WI38 (cell line): Measurements from ENCODE around the gene SREBF2.
"Not testable (repeated sequence)": the region's sequence is repeated elsewhere in the genome, so short reads cannot be mapped to it uniquely, and the experiment has no call there.

Experiments
- H3K4me3 ChIP-seq: 2 replicates; pipeline ENCODE4 v1.5.1; 2011; ENCODE audit warnings: low read depth, mild to moderate bottlenecking, control low read depth, low read length
- TF ChIP-seq, protein P1 (sequence below): IDR thresholded peaks from 2 replicates; pipeline ENCODE4 v1.5.1; 2012; ENCODE audit warnings: low read depth, mild to moderate bottlenecking, control low read depth, low read length

SREBF2 gene

DNA sequence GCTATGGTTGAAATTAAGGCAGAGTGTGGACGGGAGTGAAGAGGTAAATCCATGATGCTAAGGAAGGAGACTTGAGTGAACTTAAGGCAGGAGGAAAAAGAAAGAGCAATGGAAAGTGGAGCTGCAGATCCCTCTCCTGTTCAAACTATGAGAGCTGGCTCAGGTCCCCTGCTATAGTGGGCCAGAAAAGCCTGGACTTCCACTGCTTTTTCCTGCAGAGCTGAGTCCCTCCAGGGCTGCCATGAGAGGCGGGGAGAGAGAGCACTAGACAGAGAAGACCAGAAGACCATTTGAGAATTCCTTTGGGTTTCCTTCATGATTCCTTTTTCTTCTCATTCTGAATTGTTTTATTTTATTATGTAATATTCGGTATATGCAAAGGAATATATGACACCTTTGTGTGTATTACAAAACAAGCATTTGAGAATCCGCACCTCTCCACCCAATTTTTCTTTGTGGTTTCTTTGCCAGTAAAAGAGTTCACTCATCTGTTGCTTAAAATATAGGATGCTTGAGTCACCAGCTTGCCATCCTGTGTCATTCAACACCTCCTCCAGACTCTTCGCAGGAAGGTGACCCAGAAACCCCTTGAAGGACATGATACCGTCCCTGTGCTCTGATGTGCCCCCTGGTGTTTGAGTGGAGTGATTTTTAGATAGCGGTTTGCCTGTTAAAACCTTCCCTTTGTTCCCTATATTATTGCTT lies 24.4 kb downstream of the SREBF2 start:
- TF ChIP-seq, protein P1, sequence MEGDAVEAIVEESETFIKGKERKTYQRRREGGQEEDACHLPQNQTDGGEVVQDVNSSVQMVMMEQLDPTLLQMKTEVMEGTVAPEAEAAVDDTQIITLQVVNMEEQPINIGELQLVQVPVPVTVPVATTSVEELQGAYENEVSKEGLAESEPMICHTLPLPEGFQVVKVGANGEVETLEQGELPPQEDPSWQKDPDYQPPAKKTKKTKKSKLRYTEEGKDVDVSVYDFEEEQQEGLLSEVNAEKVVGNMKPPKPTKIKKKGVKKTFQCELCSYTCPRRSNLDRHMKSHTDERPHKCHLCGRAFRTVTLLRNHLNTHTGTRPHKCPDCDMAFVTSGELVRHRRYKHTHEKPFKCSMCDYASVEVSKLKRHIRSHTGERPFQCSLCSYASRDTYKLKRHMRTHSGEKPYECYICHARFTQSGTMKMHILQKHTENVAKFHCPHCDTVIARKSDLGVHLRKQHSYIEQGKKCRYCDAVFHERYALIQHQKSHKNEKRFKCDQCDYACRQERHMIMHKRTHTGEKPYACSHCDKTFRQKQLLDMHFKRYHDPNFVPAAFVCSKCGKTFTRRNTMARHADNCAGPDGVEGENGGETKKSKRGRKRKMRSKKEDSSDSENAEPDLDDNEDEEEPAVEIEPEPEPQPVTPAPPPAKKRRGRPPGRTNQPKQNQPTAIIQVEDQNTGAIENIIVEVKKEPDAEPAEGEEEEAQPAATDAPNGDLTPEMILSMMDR: peak; percentile 69
- no peak overlapping the region for H3K4me3 ChIP-seq

DNA sequence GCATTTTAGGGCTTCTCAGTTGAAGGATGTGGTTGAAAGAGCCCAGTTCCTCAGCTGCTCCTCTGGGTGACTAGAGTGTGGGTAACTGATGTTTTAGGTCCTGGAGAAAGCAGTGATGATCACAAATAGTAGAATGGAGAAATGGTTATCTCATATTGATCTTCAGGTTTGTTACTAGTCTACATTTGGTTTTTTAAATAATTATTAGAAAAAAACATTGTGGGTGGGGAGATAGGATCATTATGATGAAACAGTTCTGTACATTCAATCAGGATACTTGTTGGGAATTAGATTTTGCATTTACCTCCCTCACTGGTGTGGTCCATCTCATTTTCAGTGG lies 24.9 kb downstream of the SREBF2 start:
- no peak overlapping the region for H3K4me3 ChIP-seq
- TF ChIP-seq, protein P1: no peak

DNA sequence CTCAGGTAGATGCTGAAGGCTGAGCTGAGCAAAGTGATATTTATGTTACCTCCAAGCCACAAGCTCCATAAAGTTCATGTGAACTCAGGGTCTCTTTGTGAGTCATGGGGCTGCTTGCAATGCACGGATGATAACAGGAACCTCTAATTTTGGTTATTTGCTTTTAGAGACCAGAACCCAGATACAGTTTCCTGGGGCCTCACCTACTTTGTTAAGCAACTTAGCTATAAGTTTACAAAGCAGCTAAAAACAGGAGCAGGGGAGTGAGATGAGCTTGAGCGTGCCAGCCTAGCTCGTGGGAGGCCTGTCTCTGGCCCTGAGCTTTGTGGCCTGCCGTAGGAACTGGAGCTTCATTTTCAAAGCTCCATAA lies 29.2 kb downstream of the SREBF2 start:
- TF ChIP-seq, protein P1: no peak

DNA sequence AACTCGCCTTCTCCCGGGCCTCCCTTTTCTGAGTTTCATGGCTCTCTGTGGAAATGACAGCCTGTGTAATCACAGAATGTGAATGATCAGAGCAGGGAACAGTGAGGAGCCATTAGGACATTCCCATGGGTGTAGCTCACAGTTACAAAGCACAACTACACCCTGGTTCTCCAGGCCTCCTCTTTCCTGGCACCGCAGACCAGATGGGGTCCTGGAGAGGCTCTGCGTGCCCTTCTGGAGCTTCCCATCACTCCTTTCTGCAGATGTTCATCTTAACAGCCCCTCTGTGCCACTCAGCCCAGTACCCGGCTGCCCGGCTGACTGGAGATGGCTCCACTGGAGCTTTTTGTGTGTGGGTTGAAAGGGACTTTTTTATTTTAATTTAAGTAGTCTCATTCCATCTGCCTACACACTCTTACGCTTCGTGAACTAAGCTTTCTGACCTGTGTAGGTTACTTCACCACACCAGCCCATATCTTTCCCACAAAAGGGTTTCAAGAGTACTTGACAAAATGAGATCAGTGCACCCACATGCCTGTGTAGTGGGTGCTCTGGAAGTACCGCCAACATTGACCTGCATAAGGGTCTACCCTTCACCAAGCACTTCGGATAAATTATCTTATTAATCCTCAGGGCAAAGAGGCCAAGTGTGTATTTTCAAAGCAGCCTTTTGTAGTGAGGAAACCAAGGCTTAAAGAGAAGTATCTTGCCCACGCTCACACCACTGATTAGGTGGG lies 29.8 kb downstream of the SREBF2 start:
- TF ChIP-seq, protein P1: no peak
- H3K4me3 ChIP-seq: no peak overlapping the region

More for the DNA sequence above, 29.2 kb downstream of the SREBF2 start:
- H3K4me3 ChIP-seq: no peak overlapping the region

DNA sequence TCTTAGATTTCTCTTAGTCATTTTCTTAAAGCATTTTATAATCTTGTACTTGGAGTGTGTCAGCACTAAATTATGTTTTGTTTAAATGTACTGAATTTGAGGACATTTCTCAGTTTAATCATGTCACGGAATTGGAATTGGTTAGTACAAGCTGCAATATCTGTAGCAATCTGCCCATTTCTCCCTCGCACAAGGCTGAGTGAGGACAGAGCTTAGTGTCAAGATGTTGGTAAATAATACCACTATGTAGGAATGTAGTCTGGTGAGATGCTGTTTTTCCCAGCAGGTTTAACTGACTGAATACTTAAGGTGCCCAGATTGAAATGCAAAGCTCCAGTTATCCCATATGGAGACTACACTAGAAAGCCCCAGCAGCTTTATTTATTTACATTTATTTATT lies 30.6 kb downstream of the SREBF2 start:
- TF ChIP-seq, protein P1: no peak
- no peak overlapping the region for H3K4me3 ChIP-seq

DNA sequence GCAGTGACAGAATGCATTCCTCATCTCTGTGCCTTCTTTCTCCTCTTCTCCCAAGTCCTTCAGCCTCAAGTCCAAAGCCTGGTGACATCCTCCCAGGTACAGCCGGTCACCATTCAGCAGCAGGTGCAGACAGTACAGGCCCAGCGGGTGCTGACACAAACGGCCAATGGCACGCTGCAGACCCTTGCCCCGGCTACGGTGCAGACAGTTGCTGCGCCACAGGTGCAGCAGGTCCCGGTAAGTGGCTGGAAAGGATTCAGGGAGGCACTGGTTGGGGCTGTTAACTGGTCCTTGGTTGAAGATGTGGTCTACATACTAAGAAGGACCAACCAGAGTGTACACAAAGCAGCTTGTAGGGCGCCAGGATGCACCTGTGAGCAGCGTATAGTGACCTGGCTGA lies 35.7 kb downstream of the SREBF2 start:
- TF ChIP-seq, protein P1: no peak
- H3K4me3 ChIP-seq: no peak overlapping the region

DNA sequence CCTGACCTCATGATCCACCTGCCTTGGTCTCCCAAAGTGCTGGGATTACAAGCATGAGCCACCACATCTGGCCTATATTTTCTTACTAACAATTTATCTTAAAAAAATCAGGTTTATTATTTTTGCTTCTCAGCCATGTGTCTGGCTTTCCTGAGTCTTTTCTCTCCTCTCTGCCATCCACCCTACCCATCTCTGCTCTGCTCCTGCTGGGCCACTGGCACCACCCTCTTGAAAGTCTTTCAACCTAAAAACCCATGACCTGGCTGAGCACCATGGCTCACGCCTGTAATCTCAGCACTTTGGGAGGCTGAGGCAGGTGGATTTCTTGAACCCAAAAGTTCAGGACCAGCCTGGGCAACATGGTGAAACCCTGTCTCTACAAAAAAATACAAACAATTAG lies 37.2 kb downstream of the SREBF2 start:
- H3K4me3 ChIP-seq: not testable (repeated sequence)
